NT2/D1 (cell line): ENCODE measurements around the gene LRCH1.

Experiments
- SUZ12 ChIP-seq: IDR thresholded peaks from 2 replicates; pipeline ENCODE4 v1.6.1; 2011; ENCODE audit not compliant: insufficient read length, insufficient read depth; ENCODE audit errors: extremely low read depth
- YY1 ChIP-seq: IDR thresholded peaks from 2 replicates; pipeline ENCODE4 v1.6.1; 2011; ENCODE audit not compliant: insufficient read length, insufficient read depth
- ZNF274 ChIP-seq: IDR thresholded peaks from 2 replicates; pipeline ENCODE4 v1.6.1; 2011; ENCODE audit warnings: mild to moderate bottlenecking, low read depth, low read length

GRCh38 chr13:46554951-46555350 lies 2.0 kb downstream of the LRCH1 start:
- no peak for TF ChIP-seq YY1
- no peak for TF ChIP-seq ZNF274
- TF ChIP-seq SUZ12 = no peak
